ENCODE data around the gene ACOT8.

DNA sequence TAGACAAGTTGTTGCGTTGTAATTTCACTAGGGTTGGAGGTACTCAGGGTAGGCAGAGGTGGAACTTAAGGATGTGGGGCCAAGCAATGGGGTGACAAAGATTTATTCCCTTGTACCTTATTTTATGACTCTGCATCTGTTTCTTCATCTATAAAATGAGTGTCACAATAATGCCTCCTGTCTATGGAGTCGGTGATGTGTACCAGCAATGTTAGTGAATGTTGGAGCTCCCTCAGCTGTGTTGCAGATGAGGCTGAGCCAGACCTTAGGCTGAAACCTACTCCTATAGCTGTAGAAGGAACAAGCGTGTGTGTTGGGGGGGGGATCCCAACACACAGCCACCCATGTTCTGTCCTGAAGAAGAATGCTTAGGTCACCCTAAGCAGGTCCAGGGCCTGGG, 40.2 kb downstream of the ACOT8 start:
- TF ChIP-seq, protein P1, sequence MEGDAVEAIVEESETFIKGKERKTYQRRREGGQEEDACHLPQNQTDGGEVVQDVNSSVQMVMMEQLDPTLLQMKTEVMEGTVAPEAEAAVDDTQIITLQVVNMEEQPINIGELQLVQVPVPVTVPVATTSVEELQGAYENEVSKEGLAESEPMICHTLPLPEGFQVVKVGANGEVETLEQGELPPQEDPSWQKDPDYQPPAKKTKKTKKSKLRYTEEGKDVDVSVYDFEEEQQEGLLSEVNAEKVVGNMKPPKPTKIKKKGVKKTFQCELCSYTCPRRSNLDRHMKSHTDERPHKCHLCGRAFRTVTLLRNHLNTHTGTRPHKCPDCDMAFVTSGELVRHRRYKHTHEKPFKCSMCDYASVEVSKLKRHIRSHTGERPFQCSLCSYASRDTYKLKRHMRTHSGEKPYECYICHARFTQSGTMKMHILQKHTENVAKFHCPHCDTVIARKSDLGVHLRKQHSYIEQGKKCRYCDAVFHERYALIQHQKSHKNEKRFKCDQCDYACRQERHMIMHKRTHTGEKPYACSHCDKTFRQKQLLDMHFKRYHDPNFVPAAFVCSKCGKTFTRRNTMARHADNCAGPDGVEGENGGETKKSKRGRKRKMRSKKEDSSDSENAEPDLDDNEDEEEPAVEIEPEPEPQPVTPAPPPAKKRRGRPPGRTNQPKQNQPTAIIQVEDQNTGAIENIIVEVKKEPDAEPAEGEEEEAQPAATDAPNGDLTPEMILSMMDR (IDR thresholded peaks at IDR 0.05), result no peak
- no peak for TF ChIP-seq EP300 (IDR thresholded peaks at IDR 0.05; ENCODE audit: low read depth)
- no peak for TF ChIP-seq POLR2A (IDR thresholded peaks at IDR 0.05)
